Peyer's patch (tissue), 4 donors: ENCODE measurements around the gene SMARCD1.

Experiments used
- POLR2A ChIP-seq, 2 donors: fragments of 450-650 bp; IDR thresholded peaks; one replicate each; pipeline ENCODE4 v1.5.1; 2017; ENCODE audit warnings: antibody characterized with exemption in 2 of 2, mild to moderate bottlenecking in 2 of 2, moderate library complexity in 2 of 2
- TF ChIP-seq, protein P1 (sequence below), 6 experiments: fragments of 450-650 bp in 4 of 6; fragments of 200-600 bp in 2 of 6; sonication (generic) in 1 of 6; IDR thresholded peaks; one replicate each; pipeline ENCODE4 v1.5.1; 2017 to 2019; ENCODE audit warnings: antibody characterized with exemption in 6 of 6, mild to moderate bottlenecking in 3 of 6, moderate library complexity in 1 of 6

GRCh38 chr12:50062728-50063460, 22.2 kb upstream of the SMARCD1 start:
- TF ChIP-seq, protein P1, sequence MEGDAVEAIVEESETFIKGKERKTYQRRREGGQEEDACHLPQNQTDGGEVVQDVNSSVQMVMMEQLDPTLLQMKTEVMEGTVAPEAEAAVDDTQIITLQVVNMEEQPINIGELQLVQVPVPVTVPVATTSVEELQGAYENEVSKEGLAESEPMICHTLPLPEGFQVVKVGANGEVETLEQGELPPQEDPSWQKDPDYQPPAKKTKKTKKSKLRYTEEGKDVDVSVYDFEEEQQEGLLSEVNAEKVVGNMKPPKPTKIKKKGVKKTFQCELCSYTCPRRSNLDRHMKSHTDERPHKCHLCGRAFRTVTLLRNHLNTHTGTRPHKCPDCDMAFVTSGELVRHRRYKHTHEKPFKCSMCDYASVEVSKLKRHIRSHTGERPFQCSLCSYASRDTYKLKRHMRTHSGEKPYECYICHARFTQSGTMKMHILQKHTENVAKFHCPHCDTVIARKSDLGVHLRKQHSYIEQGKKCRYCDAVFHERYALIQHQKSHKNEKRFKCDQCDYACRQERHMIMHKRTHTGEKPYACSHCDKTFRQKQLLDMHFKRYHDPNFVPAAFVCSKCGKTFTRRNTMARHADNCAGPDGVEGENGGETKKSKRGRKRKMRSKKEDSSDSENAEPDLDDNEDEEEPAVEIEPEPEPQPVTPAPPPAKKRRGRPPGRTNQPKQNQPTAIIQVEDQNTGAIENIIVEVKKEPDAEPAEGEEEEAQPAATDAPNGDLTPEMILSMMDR (IDR thresholded peaks at IDR 0.05): no peak
- TF ChIP-seq POLR2A (IDR thresholded peaks at IDR 0.05): no peak
